GM21576 (cell line): ENCODE data around the gene TMEM168.

Experiments used
- ATAC-seq: cut with Tn5 transposase; IDR thresholded peaks from one replicate; pipeline ENCODE4 v1.9.1; 2021; ENCODE audit warnings: mild to moderate bottlenecking, moderate library complexity; ENCODE audit not compliant: unreplicated experiment

The TMEM168 gene

DNA sequence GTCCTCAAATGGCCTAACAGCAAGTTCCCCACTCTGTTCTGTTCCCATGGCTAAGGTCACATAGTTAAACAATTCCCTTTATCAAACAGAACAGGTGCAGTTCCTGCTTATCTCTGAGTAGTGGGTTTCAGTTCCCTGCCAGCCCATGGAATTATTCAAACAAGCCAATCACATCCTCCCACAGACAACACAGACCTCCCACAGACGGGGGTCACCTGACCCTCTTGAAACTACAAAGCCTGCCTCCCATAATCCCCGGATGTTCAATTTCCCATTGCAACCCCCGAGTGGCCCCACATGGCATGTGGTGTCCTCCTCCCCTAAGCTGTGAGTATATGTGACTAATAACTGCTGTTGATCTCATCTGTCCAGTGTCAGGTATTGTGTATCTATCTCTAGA, 64.1 kb downstream of the TMEM168 start:
- ATAC-seq = no peak

GRCh38 chr7:112723416-112723815, 66.8 kb downstream of the TMEM168 start:
- no peak for ATAC-seq

- no peak for ATAC-seq
Measured at GRCh38 chr7:112721366-112721765, 68.8 kb downstream of the TMEM168 start.

DNA sequence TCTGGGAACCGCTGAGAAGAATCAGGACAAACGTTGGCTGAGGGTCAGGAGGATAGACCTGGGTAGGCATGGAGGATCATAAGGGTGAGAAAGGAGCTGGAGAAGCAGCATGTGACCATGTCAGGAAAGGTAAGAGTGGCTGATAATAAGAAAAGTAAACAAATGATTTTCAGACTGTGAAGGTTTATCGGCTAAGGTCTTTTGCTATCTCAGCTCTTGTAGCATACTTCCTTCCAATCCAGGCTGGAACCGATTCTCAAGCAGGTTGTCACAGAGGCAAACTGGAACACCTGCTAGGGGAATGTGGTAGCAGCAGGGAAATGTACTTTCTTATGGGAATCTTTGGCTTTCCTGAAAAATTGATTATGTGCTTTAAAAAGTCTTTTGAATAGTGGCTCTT, 74.7 kb downstream of the TMEM168 start:
- no peak for ATAC-seq

GRCh38 chr7:112714917-112715316, 75.3 kb downstream of the TMEM168 start:
- ATAC-seq = no peak
